Aorta (tissue), 5 donors: ENCODE results near the gene PTAFR. TPM values are rescaled to one million over a fixed set of nuclear protein-coding genes. Genes with fewer than 3 reads are reported as not detected.

ENCODE experiments used
- ATAC-seq: fragments of 200-7000 bp; cut with Tn5 transposase; one replicate; pipeline ENCODE4 v1.9.1; 2022; ENCODE audit warnings: moderate library complexity; ENCODE audit not compliant: low FRiP score
- DNase-seq, 2 donors: peaks; one replicate each; pipeline ENCODE4 v3.0.0-alpha.2; 2020
- H3K27ac ChIP-seq, 2 donors: one replicate each; pipeline ENCODE4 v1.5.1; 2013; ENCODE audit warnings: low read length in 2 of 2, mild to moderate bottlenecking in 2 of 2, moderate library complexity in 2 of 2, control low read depth in 1 of 2, inconsistent platforms in 1 of 2, low read depth in 1 of 2
- H3K27me3 ChIP-seq, 2 donors: one replicate each; pipeline ENCODE4 v1.6.1; 2013; ENCODE audit warnings: control low read depth in 1 of 2, low read length in 1 of 2, mild to moderate bottlenecking in 1 of 2, moderate library complexity in 1 of 2; ENCODE audit not compliant: insufficient read depth in 2 of 2, control insufficient read depth in 1 of 2
- H3K36me3 ChIP-seq, 2 donors: one replicate each; pipeline ENCODE4 v1.6.1; 2013; ENCODE audit warnings: control low read depth in 1 of 2, low read length in 1 of 2, mild to moderate bottlenecking in 1 of 2; ENCODE audit not compliant: insufficient read depth in 2 of 2, control insufficient read depth in 1 of 2
- H3K4me1 ChIP-seq, 2 donors: one replicate each; pipeline ENCODE4 v1.6.1; 2013; ENCODE audit warnings: low read length in 2 of 2, control low read depth in 1 of 2, mild to moderate bottlenecking in 1 of 2, moderate library complexity in 1 of 2; ENCODE audit not compliant: insufficient read depth in 2 of 2, control insufficient read depth in 1 of 2
- H3K4me3 ChIP-seq, 2 donors: one replicate each; pipeline ENCODE4 v1.5.1; 2013; ENCODE audit warnings: low read length in 2 of 2, control low read depth in 1 of 2, mild to moderate bottlenecking in 1 of 2
- H3K9me3 ChIP-seq: one replicate; pipeline ENCODE4 v1.6.1; 2013; ENCODE audit warnings: mild to moderate bottlenecking, low read length; ENCODE audit not compliant: control insufficient read depth
- WGBS, 2 donors: extraction: QIAGEN DNeasy Blood & Tissue Kit; methylation state at CpG; one replicate each; pipeline ENCODE4 v1.1.7; 2013; 5-methylcytosine and 5-hydroxymethylcytosine counted together
- intact Hi-C, 2 donors: fragments of 100-400 bp; cut with DNase I; formaldehyde crosslinking; loops; one replicate each; pipeline versions ENCODE4 v1.14.2 to v1.15.0; 2022
- long read RNA-seq, 2 donors: library from polyadenylated mRNA; unstranded; transcript quantifications; one replicate each; pipeline ENCODE4 v2.0.0, GENCODE V29; 2020 to 2021
- polyA plus RNA-seq, 2 donors: library from polyadenylated mRNA; stranded (reverse); fragments of 200-250 nt; gene quantifications; one replicate each; pipeline ENCODE4 v1.2.3, GENCODE V29; 2013
- total RNA-seq, 2 donors: library from RNA; stranded (reverse); fragmentation: NEBNext Ultra II Directional; extraction: Animal tissue kit (Norgen Biotek cat#: 25700); gene quantifications; one replicate each; pipeline ENCODE4 v1.2.1, GENCODE V29; 2021
- donor health status: healthy with polysubstance abuse.
- donor health status: Bipolar disorder and iron deficiency.
- donor health status: DM: no; HTN: no; CAD: no.
- donor health status: DM: no; HTN: no; CAD: no.
- donor health status: DM: yes; HTN: yes; CAD: no.

PTAFR gene, protein sequence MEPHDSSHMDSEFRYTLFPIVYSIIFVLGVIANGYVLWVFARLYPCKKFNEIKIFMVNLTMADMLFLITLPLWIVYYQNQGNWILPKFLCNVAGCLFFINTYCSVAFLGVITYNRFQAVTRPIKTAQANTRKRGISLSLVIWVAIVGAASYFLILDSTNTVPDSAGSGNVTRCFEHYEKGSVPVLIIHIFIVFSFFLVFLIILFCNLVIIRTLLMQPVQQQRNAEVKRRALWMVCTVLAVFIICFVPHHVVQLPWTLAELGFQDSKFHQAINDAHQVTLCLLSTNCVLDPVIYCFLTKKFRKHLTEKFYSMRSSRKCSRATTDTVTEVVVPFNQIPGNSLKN
- 10 to 100 TPM in 1 of 2 donors, 1 to 10 TPM in 1; 8.8 to 10.4 TPM for total RNA-seq
- polyA plus RNA-seq, result 1 to 10 TPM in 1 of 2 donors, under 1 TPM in 1; 0.41 to 3.5 TPM
- long read RNA-seq, donor 1, full-length matches to known transcripts, result 23 of 44 reads
- long read RNA-seq, donor 1, partial matches to known transcripts, result 0 of 44 reads
- long read RNA-seq, donor 1, other reads (novel, unspliced or antisense), result 21 of 44 reads
- long read RNA-seq, donor 2, full-length matches to known transcripts, result 2 of 8 reads
- long read RNA-seq, donor 2, partial matches to known transcripts, result 0 of 8 reads
- long read RNA-seq, donor 2, other reads (novel, unspliced or antisense), result 6 of 8 reads

DNA sequence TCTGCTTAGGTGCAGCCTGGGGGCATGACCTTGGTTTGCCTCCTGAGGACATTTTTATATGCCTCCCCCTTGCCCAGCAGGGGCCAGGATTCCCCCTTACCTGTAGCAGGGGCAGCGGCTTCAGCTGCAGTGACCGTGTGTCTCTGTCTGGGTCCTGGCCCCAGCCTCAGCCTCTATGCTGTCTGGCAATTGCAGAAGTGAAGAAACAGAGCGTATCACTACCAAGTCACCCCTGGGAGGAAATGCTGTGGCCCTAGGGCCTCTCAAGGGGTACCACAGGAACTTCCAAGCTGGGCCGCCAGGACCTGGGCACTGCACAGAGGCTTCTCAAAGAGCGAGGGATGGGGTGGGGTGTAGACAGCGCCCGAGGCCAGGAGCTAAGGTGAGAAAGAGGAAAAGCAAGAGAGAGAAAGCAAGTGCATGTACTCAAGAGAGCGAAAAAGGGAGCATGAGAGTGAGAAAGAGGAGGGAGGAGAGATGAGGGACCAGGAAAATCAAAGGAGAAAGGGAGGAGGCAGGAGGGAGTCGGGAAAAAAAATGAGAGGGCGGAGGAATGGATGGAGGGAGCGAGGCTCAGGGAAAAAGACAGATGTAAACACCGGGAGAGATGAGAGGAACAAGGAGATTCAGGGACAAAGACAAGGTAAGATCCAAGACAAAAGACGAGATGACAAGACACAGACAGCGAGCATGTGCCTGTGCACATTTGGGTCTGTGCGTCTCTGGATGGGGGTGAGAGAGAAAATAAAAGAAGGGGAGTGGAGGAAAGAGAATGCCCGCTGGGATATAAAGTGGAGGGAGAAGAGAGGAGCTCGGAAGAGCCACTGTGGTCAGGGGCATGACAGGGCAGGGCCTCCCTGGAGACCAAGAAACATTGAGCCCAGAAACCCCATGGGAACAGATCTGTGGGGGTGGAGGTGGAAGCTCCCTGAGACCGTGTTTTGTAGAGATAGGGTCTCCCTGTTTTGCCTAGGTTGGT lies at the start of gene PTAFR:
PTAFR (minus strand) TSS at position 199 of the 979 bp plus-strand sequence. CDS start 25,669 bp downstream, outside the sequence.
- no peaks in the 10 kb centered on the region for H3K27me3 ChIP-seq
- ATAC-seq (no peak), DNase-seq (peak in 1 of 2 donors; percentile 72)
- H3K4me3 ChIP-seq, result no peak within 1 kb of the TSS
- no peak within 1 kb of the TSS for H3K27ac ChIP-seq
- 66 to 67% methylated on average over 18 of the region's 18 CpGs for WGBS, 2 donors
- no peaks in the 10 kb centered on the region for H3K4me1 ChIP-seq
- intact Hi-C loops, result no loop called here
- H3K9me3 ChIP-seq, result no peaks in the 10 kb centered on the region
- H3K36me3 ChIP-seq, result no peaks in the 10 kb centered on the region

DNA sequence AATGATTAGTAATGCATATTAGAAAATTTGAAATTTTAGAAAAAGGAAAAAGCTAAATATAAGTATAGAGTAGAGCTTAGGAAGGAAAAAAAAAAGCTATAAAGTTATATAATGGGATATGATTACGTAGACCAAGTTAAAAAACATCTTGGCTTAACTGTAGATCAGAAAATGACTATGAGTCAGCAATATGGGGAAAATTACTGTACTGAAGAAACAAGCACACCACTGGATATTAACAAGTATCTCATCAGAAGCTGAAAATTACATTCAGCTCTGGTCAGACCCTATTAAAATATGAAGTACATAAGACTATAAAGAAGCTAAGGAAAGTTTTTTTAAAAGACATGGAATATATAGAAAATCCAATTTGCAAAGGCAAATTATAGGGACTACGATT lies 36.8 kb upstream of the PTAFR start:
- Histone ChIP-seq H3K36me3 (peaks cover 3 to 4% of the 10 kb centered on the region in 2 donors), H3K4me3 (no peak overlapping the region), H3K27me3 (no peaks in the 10 kb centered on the region), H3K9me3 (no peaks in the 10 kb centered on the region), H3K4me1 (no peaks in the 10 kb centered on the region), H3K27ac (no peak overlapping the region)
- DNase-seq (no peak), ATAC-seq (no peak)
- 40 to 60% methylated on average over 2 of the region's 2 CpGs for WGBS, 2 donors
- intact Hi-C loops, result loop anchor here in 1 of 2 donors (10.0 kb wide), 1 partner anchor 349 kb away; no protein-coding TSS in a partner anchor

DNA sequence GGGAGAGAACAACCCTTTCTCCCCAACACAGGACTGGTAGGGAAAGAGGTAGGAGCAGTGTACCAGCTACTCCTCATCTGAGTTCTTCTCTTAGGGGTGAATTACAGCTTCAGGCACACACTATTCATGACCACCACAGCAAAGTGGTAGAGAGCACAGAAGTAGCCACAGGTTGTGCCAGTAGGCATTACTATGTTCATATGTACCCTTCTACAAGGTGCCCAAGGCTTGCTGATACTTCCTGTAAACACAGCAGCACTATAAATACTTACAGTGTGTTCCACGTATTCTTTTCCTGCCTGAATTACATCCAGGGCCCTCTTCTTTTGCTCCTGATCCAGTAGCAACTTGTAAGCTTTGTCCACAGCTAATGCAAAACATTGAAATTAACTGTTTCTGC lies 33.2 kb upstream of the PTAFR start:
- Histone ChIP-seq H3K4me1 (no peaks in the 10 kb centered on the region), H3K27me3 (no peaks in the 10 kb centered on the region), H3K9me3 (no peaks in the 10 kb centered on the region), H3K4me3 (no peak overlapping the region), H3K27ac (no peak overlapping the region), H3K36me3 (peaks cover 3 to 4% of the 10 kb centered on the region in 2 donors)
- WGBS, 2 donors, result 53 to 58% methylated on average over 1 of the region's 1 CpG
- intact Hi-C loops, result loop anchor here in 1 of 2 donors (10.0 kb wide), 2 partner anchors 195 to 345 kb away; no protein-coding TSS in a partner anchor
- DNase-seq (no peak), ATAC-seq (no peak)

DNA sequence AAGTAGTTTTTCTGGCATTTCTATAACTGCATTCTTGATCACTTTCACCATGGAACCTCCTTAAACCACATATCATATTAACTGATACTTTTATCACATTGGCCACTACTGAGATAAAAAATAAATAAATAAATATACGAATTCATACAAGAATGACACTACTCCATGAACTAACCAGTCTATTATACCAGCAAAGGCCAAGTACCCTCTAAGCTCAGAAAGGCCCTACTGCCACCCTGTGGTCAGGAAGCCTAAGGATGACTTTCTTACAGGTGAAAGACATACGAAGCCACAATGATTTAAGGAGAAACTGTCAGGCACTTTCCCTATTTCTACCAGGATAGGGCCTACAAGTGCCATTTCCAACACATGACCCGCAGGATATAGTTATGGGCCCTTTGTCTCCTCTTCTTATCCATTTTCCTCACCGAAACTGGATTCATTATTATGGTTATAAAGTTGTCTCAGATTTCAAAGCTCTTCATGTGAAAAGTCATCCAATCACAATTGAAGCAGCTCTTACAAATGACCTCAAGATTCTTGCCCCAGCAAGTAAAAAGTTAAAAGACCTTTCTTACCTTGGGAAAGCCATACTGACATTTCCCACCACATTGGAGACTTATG lies 32.4 kb upstream of the PTAFR start:
- 41 to 46% methylated on average over 4 of the region's 4 CpGs for WGBS, 2 donors
- no peaks in the 10 kb centered on the region for H3K9me3 ChIP-seq
- no peak for DNase-seq
- H3K27me3 ChIP-seq, result no peaks in the 10 kb centered on the region
- no peaks in the 10 kb centered on the region for H3K4me1 ChIP-seq
- peak; percentile 67 for ATAC-seq
- H3K4me3 ChIP-seq, result no peak overlapping the region
- no peak overlapping the region for H3K27ac ChIP-seq
- intact Hi-C loops, result loop anchor here in 1 of 2 donors (10.0 kb wide), 1 partner anchor 194 kb away; no protein-coding TSS in a partner anchor
- peaks cover 3 to 5% of the 10 kb centered on the region in 2 donors for H3K36me3 ChIP-seq

DNA sequence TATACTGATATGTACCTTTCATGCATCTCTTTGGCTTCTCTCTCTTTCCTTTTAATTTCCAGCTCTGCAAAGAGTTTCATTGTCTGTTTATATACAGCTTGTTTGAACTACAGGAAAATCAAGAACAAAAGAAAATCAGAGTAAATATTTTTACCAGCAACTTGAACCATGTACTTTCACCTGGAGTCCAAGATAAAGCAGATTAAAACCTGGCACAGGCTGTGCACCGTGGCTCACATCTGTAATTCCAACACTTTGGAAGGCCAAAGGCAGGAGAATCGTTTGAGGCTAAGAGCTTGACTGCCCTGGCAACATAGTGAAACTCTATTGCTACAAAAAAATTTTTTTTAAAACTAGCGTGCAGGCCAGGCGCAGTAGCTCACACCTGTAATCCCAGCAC lies 28.8 kb upstream of the PTAFR start:
- Histone ChIP-seq H3K9me3 (no peaks in the 10 kb centered on the region), H3K4me3 (no peak overlapping the region), H3K27ac (no peak overlapping the region), H3K27me3 (no peaks in the 10 kb centered on the region), H3K4me1 (no peaks in the 10 kb centered on the region), H3K36me3 (peaks cover 3 to 11% of the 10 kb centered on the region in 2 donors)
- WGBS, 2 donors, result 76 to 89% methylated on average over 4 of the region's 4 CpGs
- no peak for ATAC-seq
- intact Hi-C loops, result loop anchor here in 1 of 2 donors (10.0 kb wide), 1 partner anchor 190 kb away; no protein-coding TSS in a partner anchor
- no peak for DNase-seq

DNA sequence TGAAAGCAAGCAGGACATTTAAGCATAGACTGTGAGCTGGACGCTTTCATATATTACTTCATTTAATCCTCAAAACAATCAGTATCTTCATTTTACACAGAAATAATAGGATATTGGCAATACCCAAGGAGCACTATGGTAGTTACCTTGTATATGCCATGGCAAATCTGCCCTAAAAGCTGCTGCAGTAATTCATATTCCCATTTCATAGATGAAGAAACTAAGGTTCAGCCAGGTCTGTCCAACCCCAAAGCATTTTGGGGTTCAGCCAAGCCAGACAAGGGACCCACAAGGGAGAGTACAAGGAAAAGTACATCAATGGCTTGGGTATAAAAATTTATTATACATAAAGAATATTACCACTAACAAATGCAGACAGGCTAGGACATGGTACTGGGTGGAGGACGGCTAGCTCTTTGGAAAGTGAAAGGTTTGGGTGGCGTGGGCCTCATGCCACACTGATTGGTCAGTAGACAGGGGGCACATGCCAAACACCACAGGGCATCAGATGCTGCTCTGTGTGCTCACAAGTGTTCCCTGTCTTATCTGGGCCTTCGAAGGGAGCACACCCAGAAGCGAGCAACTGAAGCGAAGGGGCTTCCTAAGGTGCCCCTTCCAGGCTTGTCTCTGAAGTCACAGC lies 23.9 kb upstream of the PTAFR start:
- Histone ChIP-seq H3K4me3 (no peak overlapping the region), H3K9me3 (no peaks in the 10 kb centered on the region), H3K27me3 (no peaks in the 10 kb centered on the region), H3K27ac (no peak overlapping the region), H3K36me3 (peaks cover 0 to 12% of the 10 kb centered on the region in 2 donors), H3K4me1 (no peaks in the 10 kb centered on the region)
- DNase-seq (no peak), ATAC-seq (no peak)
- intact Hi-C loops, result loop anchor here in 1 of 2 donors (10.0 kb wide), 1 partner anchor 186 kb away; no protein-coding TSS in a partner anchor
- 91 to 94% methylated on average over 6 of the region's 6 CpGs for WGBS, 2 donors

DNA sequence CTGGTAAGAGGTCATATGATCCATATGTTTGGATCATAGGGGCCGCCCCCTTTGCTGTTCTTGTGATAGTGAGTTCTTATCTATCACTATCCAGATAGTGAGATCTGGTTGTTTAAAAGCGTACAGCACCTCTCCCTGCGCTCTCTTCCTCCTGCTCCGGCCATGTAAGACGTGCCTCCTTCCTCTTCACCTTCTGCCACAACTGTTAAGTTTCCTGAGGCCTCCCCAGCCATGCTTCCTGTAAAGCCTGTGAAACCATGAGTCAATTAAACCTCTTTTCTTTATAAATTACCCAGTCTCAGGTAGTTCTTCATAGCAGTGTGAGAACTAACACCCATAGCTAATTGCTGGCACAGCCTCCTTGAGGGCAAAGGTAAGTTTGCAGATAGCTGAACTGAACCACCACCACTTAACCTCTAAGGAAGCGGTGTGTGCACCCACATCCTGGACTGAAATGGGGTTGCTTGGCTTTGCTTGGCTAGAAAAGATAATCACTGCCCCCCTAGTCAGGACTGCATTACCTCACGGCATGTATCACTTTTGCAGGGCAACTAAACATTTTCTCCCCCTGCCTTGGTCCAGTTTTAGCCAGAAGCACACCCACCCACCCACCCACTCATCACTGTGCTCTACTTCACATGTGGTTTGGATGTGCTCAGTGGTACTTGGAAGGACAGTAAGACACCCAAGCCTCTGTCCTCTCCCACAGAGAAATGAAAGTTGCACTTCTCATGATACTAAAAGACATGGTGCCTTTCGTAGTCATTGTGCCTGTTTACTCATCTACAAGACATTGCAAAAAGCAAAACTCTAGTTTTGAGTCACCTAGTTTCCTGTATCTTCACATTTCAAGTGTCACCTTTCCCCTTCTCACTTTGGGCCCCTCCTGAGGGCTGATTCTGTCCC lies 23.1 kb upstream of the PTAFR start:
- DNase-seq (no peak), ATAC-seq (no peak)
- peaks cover 0 to 12% of the 10 kb centered on the region in 2 donors for H3K36me3 ChIP-seq
- no peaks in the 10 kb centered on the region for H3K9me3 ChIP-seq
- no peaks in the 10 kb centered on the region for H3K4me1 ChIP-seq
- intact Hi-C loops, result loop anchor here in 1 of 2 donors (10.0 kb wide), 1 partner anchor 185 kb away; no protein-coding TSS in a partner anchor
- no peaks in the 10 kb centered on the region for H3K27me3 ChIP-seq
- no peak overlapping the region for H3K27ac ChIP-seq
- 90 to 93% methylated on average over 8 of the region's 8 CpGs for WGBS, 2 donors
- no peak overlapping the region for H3K4me3 ChIP-seq
